B cell (primary cell): ENCODE results near the gene HTRA3. TPM values are rescaled to one million over a fixed set of nuclear protein-coding genes. Genes with fewer than 3 reads are reported as not detected.

Experiments used
- ATAC-seq: fragments of 200-7000 bp; cut with Tn5 transposase; one replicate; pipeline ENCODE4 v1.10.0; 2021; ENCODE audit warnings: low read depth, mild to moderate bottlenecking, moderate number of reproducible peaks, moderate library complexity
- CTCF ChIA-PET: fragments of 350-600 bp; sonication (Branson Sonifier 250); formaldehyde crosslinking; loops from one replicate; lab custom pipeline; 2021; ENCODE audit warnings: antibody characterized with exemption, inconsistent platforms; lab: Charles Lee
- POLR2A ChIA-PET: fragments of 350-600 bp; sonication (Branson Sonifier 250); formaldehyde crosslinking; loops from one replicate; lab custom pipeline; 2021; ENCODE audit warnings: antibody characterized with exemption; lab: Charles Lee
- DNase-seq: peaks from one replicate; pipeline ENCODE4 v3.0.0; 2013
- H2AFZ ChIP-seq: 2 replicates; pipeline ENCODE4 v1.6.1; 2012; ENCODE audit warnings: mild to moderate bottlenecking, low read depth, low read length; ENCODE audit not compliant: insufficient read depth, poor library complexity, severe bottlenecking
- H3K27ac ChIP-seq, 2 donors: 1 replicate in 1 of 2; 2 replicates in 1 of 2; pipeline ENCODE4 v1.5.1; 2012 to 2013; ENCODE audit warnings: low read length in 2 of 2, mild to moderate bottlenecking in 2 of 2, moderate library complexity in 1 of 2
- H3K27me3 ChIP-seq, 4 experiments: fragments of 200-600 bp in 1 of 4; sonication (generic) in 1 of 4; replicated peaks in 1 of 4; 1 replicate in 2 of 4; 2 replicates in 2 of 4; pipeline versions ENCODE4 v1.6.1 to v1.7.0; 2013 to 2016; ENCODE audit warnings: low read length in 3 of 4, mild to moderate bottlenecking in 2 of 4, mixed read lengths in 1 of 4, moderate library complexity in 1 of 4; ENCODE audit not compliant: insufficient read depth in 4 of 4, control insufficient read depth in 3 of 4; ENCODE audit errors: control extremely low read depth in 1 of 4
- H3K36me3 ChIP-seq, 2 experiments: replicated peaks in 1 of 2; 1 replicate in 1 of 2; 2 replicates in 1 of 2; pipeline versions ENCODE4 v1.6.1 to v1.7.1; 2013; ENCODE audit warnings: low read length in 1 of 2; ENCODE audit not compliant: insufficient read depth in 2 of 2, control insufficient read depth in 1 of 2; ENCODE audit errors: control extremely low read depth in 1 of 2, extremely low read depth in 1 of 2
- H3K4me1 ChIP-seq, 2 donors: fragments of 200-600 bp in 1 of 2; sonication (generic) in 1 of 2; 1 replicate in 1 of 2; 2 replicates in 1 of 2; pipeline versions ENCODE4 v1.5.1 to v1.6.1; 2013 to 2017; ENCODE audit warnings: low read length in 2 of 2; ENCODE audit not compliant: control insufficient read depth in 2 of 2, insufficient read depth in 2 of 2
- H3K4me2 ChIP-seq: replicated peaks from 2 replicates; pipeline ENCODE3; 2012; ENCODE audit warnings: mild to moderate bottlenecking, low read depth, low read length; ENCODE audit not compliant: poor library complexity, severe bottlenecking
- H3K4me3 ChIP-seq, 5 experiments: fragments of 200-600 bp in 1 of 5; sonication (generic) in 1 of 5; 1 replicate in 3 of 5; 2 replicates in 2 of 5; pipeline versions ENCODE4 v1.5.1 to v1.7.0; 2011 to 2016; ENCODE audit warnings: low read length in 4 of 5, mild to moderate bottlenecking in 4 of 5, low read depth in 2 of 5, control low read depth in 1 of 5, moderate library complexity in 1 of 5; ENCODE audit not compliant: insufficient read depth in 1 of 5; ENCODE audit errors: control extremely low read depth in 1 of 5, extremely low read depth in 1 of 5
- H3K79me2 ChIP-seq: fragments of 200-600 bp; sonication (generic); one replicate; pipeline ENCODE4 v1.6.0; 2016; ENCODE audit warnings: low read length; ENCODE audit not compliant: control insufficient read depth, insufficient read depth
- H3K9ac ChIP-seq: fragments of 200-600 bp; sonication (generic); 2 replicates; pipeline ENCODE4 v1.6.1; 2017; ENCODE audit warnings: mild to moderate bottlenecking, low read length, moderate library complexity
- H3K9me3 ChIP-seq, 3 donors: one replicate each; pipeline versions ENCODE4 v1.6.1 to v1.7.1; 2013; ENCODE audit warnings: low read length in 2 of 3; ENCODE audit not compliant: control insufficient read depth in 2 of 3, insufficient read depth in 1 of 3; ENCODE audit errors: control extremely low read depth in 1 of 3
- H4K20me1 ChIP-seq: 2 replicates; pipeline ENCODE4 v1.6.0; 2012; ENCODE audit warnings: mild to moderate bottlenecking, low read length; ENCODE audit not compliant: insufficient read depth, control insufficient read depth, poor library complexity, severe bottlenecking
- H3K27ac Mint-ChIP-seq: one replicate; pipeline ENCODE4 v1.8.0; 2021; ENCODE audit warnings: mixed read lengths
- H3K27me3 Mint-ChIP-seq: one replicate; pipeline ENCODE4 v1.8.0; 2021; ENCODE audit warnings: mixed read lengths
- H3K4me1 Mint-ChIP-seq: one replicate; pipeline ENCODE4 v1.8.0; 2021; ENCODE audit warnings: mixed read lengths
- H3K4me3 Mint-ChIP-seq: one replicate; pipeline ENCODE4 v1.8.0; 2021; ENCODE audit warnings: mixed read lengths
- H3K9me3 Mint-ChIP-seq: one replicate; pipeline ENCODE4 v1.8.0; 2022; ENCODE audit warnings: mixed read lengths; ENCODE audit not compliant: insufficient read depth
- EZH2 ChIP-seq: IDR thresholded peaks from 2 replicates; pipeline ENCODE4 v1.6.1; 2012; ENCODE audit warnings: borderline replicate concordance, low read depth, mild to moderate bottlenecking, moderate library complexity, low read length; ENCODE audit not compliant: insufficient read depth, poor library complexity, severe bottlenecking
- WGBS: methylation state at CpG from one replicate; pipeline ENCODE4 v1.1.5; 2013; ENCODE audit warnings: missing lambda C conversion rate; ENCODE audit not compliant: insufficient coverage; 5-methylcytosine and 5-hydroxymethylcytosine counted together
- intact Hi-C: fragments of 100-400 bp; cut with micrococcal nuclease; formaldehyde crosslinking; loops from one replicate; pipeline ENCODE4 v1.10.0; 2022
- polyA plus RNA-seq: library from polyadenylated mRNA; depleted of rRNA; stranded (reverse); fragments of >200 nt; gene quantifications from 2 replicates; pipeline ENCODE4 v1.2.3, GENCODE V29; 2012
- total RNA-seq, 2 donors: library from RNA; stranded (reverse); fragments of 120-200 nt in 1 of 2; gene quantifications; 1 replicate in 1 of 2; 2 replicates in 1 of 2; pipeline versions ENCODE4 v1.2.3 to v1.2.4, GENCODE V29; 2013 to 2022
- TF ChIP-seq, protein P1 (sequence below): fragments of 200-600 bp; IDR thresholded peaks from one replicate; pipeline ENCODE4 v1.8.0; 2022; ENCODE audit warnings: antibody characterized with exemption, mild to moderate bottlenecking

Gene HTRA3
- total and polyA plus RNA-seq, 2 donors (not counting 1 experiment from before 2014, with no cell fraction given), result not detected

GRCh38 chr4:8270912-8271815, 1.6 kb downstream of the HTRA3 start:
- Mint-ChIP-seq H3K27me3 (peaks cover 36% of the 10 kb centered on the region), H3K4me1 (no peaks in the 10 kb centered on the region), H3K9me3 (no peaks in the 10 kb centered on the region), H3K4me3 (no peak overlapping the region), H3K27ac (no peak overlapping the region)
- Histone ChIP-seq H3K27ac (no peak overlapping the region), H3K79me2 (no peaks in the 10 kb centered on the region), H4K20me1 (no peaks in the 10 kb centered on the region), H3K4me3 (no peak overlapping the region), H3K4me2 (no peak overlapping the region), H3K36me3 (no peaks in the 10 kb centered on the region), H3K27me3 (peaks cover 0 to 19% (median 2%) of the 10 kb centered on the region in 4 experiments), H2AFZ (no peak overlapping the region), H3K4me1 (no peaks in the 10 kb centered on the region), H3K9me3 (no peaks in the 10 kb centered on the region), H3K9ac (no peak overlapping the region)
- intact Hi-C loops, result no loop called here
- 94% methylated on average over 21 of the region's 27 CpGs for WGBS
- ChIA-PET POLR2A (no interaction called here), CTCF (no interaction called here)
- TF ChIP-seq EZH2, result no peak
- TF ChIP-seq, protein P1, sequence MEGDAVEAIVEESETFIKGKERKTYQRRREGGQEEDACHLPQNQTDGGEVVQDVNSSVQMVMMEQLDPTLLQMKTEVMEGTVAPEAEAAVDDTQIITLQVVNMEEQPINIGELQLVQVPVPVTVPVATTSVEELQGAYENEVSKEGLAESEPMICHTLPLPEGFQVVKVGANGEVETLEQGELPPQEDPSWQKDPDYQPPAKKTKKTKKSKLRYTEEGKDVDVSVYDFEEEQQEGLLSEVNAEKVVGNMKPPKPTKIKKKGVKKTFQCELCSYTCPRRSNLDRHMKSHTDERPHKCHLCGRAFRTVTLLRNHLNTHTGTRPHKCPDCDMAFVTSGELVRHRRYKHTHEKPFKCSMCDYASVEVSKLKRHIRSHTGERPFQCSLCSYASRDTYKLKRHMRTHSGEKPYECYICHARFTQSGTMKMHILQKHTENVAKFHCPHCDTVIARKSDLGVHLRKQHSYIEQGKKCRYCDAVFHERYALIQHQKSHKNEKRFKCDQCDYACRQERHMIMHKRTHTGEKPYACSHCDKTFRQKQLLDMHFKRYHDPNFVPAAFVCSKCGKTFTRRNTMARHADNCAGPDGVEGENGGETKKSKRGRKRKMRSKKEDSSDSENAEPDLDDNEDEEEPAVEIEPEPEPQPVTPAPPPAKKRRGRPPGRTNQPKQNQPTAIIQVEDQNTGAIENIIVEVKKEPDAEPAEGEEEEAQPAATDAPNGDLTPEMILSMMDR, result no peak
- ATAC-seq (no peak), DNase-seq (no peak)

GRCh38 chr4:8271821-8272220, 2.3 kb downstream of the HTRA3 start:
- ATAC-seq (no peak), DNase-seq (no peak)
- peaks cover 0 to 19% (median 2%) of the 10 kb centered on the region in 4 experiments for H3K27me3 ChIP-seq
- no peak overlapping the region for H3K27ac ChIP-seq
- H3K4me3 Mint-ChIP-seq, result no peak overlapping the region
- H4K20me1 ChIP-seq, result no peaks in the 10 kb centered on the region
- H3K4me3 ChIP-seq, result no peak overlapping the region
- H3K9me3 Mint-ChIP-seq, result no peaks in the 10 kb centered on the region
- no peaks in the 10 kb centered on the region for H3K36me3 ChIP-seq
- H3K9me3 ChIP-seq, result no peaks in the 10 kb centered on the region
- H3K27ac Mint-ChIP-seq, result no peak overlapping the region
- no peaks in the 10 kb centered on the region for H3K4me1 Mint-ChIP-seq
- ChIA-PET CTCF (no interaction called here), POLR2A (no interaction called here)
- no peak overlapping the region for H3K9ac ChIP-seq
- no peaks in the 10 kb centered on the region for H3K4me1 ChIP-seq
- 95% methylated on average over 10 of the region's 10 CpGs for WGBS
- intact Hi-C loops, result no loop called here
- TF ChIP-seq, protein P1, result no peak
- no peak for TF ChIP-seq EZH2
- no peak overlapping the region for H3K4me2 ChIP-seq
- peaks cover 33% of the 10 kb centered on the region for H3K27me3 Mint-ChIP-seq
- H3K79me2 ChIP-seq, result no peaks in the 10 kb centered on the region
- no peak overlapping the region for H2AFZ ChIP-seq
